Iris pigment epithelial cell (primary cell): ENCODE data around the gene MYF6.

ENCODE experiments used
- DNase-seq: peaks from one replicate; pipeline ENCODE4 v3.0.0-alpha.2; 2011; ENCODE audit warnings: low read depth

Gene MYF6

GRCh38 chr12:80707830-80708258, 410 bp downstream of the MYF6 start:
- no peak for DNase-seq

- no peak for DNase-seq
Measured at GRCh38 chr12:80708259-80708974, 983 bp downstream of the MYF6 start.

GRCh38 chr12:80708975-80709328, 1.5 kb downstream of the MYF6 start:
- no peak for DNase-seq

GRCh38 chr12:80709811-80710726, 2.6 kb downstream of the MYF6 start:
- no peak for DNase-seq

- DNase-seq: no peak
Measured at GRCh38 chr12:80710727-80711449, 3.5 kb downstream of the MYF6 start.

GRCh38 chr12:80711866-80712265, 4.4 kb downstream of the MYF6 start:
- DNase-seq: no peak

GRCh38 chr12:80712866-80713265, 5.4 kb downstream of the MYF6 start:
- no peak for DNase-seq

GRCh38 chr12:80713419-80713818, 6.0 kb downstream of the MYF6 start:
- no peak for DNase-seq

- no peak for DNase-seq
Measured at GRCh38 chr12:80714055-80714454, 6.6 kb downstream of the MYF6 start.

- no peak for DNase-seq
Measured at GRCh38 chr12:80714846-80715245, 7.4 kb downstream of the MYF6 start.

GRCh38 chr12:80715713-80716249, 8.3 kb downstream of the MYF6 start:
- DNase-seq: no peak

- DNase-seq: no peak
Measured at GRCh38 chr12:80716696-80717469, 9.4 kb downstream of the MYF6 start, which contains the start of gene MYF5. MYF5 (plus strand) TSS chr12:80716912; CDS start chr12:80717064, 152 bp downstream.

GRCh38 chr12:80717856-80718255, 10.4 kb downstream of the MYF6 start:
- DNase-seq: no peak

GRCh38 chr12:80720516-80720915, 13.1 kb downstream of the MYF6 start:
- DNase-seq: no peak

- no peak for DNase-seq
Measured at GRCh38 chr12:80721326-80721725, 13.9 kb downstream of the MYF6 start.

- no peak for DNase-seq
Measured at GRCh38 chr12:80745851-80746505, 38.5 kb downstream of the MYF6 start.

GRCh38 chr12:80747800-80748199, 40.4 kb downstream of the MYF6 start:
- no peak for DNase-seq

GRCh38 chr12:80749456-80749855, 42.0 kb downstream of the MYF6 start:
- DNase-seq: no peak

- DNase-seq: peak; percentile 51
Measured at GRCh38 chr12:80752464-80752863, 45.0 kb downstream of the MYF6 start.

GRCh38 chr12:80754274-80754673, 46.8 kb downstream of the MYF6 start:
- DNase-seq: peak; percentile 27

GRCh38 chr12:80756875-80757274, 49.4 kb downstream of the MYF6 start:
- peak; percentile 27 for DNase-seq
